Inflammatory macrophage (primary cell): ENCODE measurements around the gene CDH8.

Source experiments
- DNase-seq, 2 donors: peaks; one replicate each; pipeline ENCODE4 v3.0.0-alpha.2; 2020 to 2022

The CDH8 gene

GRCh38 chr16:61606581-61606980, 429.7 kb downstream of the CDH8 start:
- no peak for DNase-seq
